CD1c-positive myeloid dendritic cell (primary cell): Measurements from ENCODE around the gene LPO.

Source experiments
- DNase-seq: peaks from one replicate; pipeline ENCODE4 v3.0.0-alpha.2; 2016; ENCODE audit errors: extremely low spot score

Gene LPO

GRCh38 chr17:58277802-58278595 is 39.6 kb downstream of the LPO start:
- DNase-seq = no peak

- DNase-seq = no peak
These were observed 40.3 kb downstream of the LPO start for GRCh38 chr17:58278661-58279015.

GRCh38 chr17:58279016-58279711 is 40.8 kb downstream of the LPO start:
- peak; percentile 75 for DNase-seq

- DNase-seq = peak; percentile 12
These were observed 41.5 kb downstream of the LPO start for GRCh38 chr17:58279736-58280479.

GRCh38 chr17:58280480-58281217 is 42.3 kb downstream of the LPO start, which contains the start of gene MPO:
Gene MPO (minus strand): TSS chr17:58280935. CDS start chr17:58280758, 177 bp downstream.
- DNase-seq = no peak

- DNase-seq = peak; percentile 64
These were observed 43.2 kb downstream of the LPO start for GRCh38 chr17:58281511-58282011.

DNA sequence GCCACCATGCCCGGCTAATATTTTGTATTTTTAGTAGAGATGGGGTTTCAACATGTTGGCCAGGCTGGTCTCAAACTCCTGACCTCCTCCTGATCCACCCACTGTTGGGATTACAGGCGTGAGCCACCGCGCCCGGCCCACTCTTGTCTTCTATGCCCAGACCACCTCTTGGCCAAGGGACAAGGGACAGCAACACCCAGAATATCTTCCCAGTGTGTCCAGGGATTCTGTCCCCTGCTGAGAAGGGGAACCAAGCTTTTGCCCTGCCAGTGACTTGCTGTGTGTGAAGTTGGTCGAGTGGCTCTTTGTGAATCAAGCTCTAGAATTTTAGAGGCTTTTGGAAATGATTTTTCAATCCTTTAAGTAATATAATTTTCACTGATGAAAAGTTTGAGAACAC is 44.1 kb downstream of the LPO start:
- no peak for DNase-seq

DNA sequence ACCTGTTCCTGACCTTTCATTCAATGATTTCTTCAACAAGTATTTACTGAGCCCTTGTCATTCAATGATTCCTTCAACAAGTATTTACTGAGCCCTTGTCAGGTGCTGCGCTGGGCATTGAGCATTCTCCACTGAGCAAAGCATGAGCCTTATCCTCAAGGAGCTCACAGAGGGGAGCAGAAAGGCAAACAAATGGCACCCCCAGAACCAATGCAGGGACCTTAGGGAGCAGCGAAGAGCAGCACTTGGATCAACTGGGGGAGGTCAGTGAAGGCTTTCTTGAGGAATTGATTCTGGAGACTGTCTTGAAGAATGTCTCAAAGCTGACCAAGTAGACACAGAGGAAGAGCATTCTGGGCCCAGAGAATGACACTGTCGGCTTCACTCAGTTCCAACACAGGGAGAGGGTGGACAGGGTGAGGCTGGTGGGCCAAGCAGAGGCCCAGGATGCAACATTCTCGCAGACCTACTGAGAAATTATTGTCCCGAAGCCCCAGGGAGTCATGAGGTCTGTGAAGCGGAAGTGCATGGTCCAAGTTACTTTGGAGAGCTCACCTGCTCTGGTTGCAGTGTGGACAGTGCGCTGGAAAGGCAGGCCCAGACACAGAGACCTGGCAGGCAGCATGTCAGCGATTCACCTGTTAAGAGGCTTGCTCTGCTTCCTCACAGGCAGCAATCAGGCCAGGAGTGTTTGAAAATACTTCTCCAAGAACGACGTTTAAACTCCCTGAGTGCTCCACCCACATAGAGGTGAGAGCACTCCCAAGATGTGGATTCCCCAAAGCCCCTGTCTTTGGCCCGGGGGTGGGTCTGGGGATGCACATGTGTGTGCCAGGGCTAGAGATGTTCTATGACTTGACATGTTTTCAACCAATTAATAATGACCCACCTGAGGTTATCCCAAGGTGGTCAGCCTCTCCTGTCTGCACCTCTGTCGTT is 45.6 kb downstream of the LPO start:
- DNase-seq = no peak

DNA sequence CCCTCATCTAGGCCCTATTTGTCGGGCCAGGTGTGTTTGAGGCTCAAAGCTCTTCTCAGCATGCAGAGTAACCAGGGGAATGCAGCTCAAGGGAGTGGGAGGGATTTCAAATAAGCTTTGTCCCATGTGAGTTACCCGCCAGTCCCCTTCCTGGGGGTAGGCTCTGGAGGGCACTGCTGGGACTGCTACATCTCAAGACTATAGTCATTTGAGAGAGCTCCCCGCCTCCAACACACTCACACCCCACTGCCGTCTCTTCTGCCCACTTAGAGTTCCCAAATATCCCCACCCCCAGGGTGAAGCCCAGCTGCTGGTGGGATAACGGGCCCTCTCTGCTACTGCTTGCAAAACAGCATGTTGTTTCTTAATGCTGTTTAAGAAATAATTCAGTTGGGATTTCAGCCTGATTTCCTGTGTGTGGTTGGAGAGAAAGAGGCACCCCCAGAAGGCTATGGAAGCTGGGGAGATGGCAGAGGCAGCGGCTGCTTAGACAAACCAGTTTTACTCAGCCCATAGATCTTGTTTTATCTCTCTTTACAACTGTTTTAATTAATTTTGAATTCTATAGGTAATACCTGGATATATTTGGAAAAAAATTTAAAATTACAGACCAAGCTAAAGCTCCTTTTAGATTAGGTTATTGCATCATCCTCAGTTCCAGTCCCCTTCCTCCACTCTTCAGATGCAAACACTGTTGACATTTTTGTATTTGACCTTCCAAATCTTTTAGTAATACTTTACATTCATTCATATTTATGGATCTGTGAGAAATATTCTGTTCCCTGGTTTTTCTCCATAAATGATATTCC is 46.4 kb downstream of the LPO start:
- DNase-seq = no peak

DNA sequence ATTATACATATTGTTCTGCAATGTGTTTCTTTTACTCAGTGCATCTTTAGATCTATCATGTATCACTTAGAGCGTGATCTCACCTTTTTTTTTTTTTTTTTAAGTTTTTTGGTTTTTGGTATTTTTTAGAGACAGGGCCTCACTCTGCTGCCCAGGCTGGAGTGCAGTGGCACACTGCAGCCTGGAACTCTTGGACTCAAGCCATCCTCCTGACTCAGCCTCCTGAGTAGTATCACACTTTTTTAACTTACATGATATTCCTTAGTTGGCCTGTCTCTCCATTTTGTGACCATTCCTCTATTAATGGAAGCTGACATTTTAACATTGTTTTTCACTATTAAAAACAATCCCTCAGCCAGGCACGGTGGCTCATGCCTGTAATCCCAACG is 47.0 kb downstream of the LPO start:
- DNase-seq = no peak

DNA sequence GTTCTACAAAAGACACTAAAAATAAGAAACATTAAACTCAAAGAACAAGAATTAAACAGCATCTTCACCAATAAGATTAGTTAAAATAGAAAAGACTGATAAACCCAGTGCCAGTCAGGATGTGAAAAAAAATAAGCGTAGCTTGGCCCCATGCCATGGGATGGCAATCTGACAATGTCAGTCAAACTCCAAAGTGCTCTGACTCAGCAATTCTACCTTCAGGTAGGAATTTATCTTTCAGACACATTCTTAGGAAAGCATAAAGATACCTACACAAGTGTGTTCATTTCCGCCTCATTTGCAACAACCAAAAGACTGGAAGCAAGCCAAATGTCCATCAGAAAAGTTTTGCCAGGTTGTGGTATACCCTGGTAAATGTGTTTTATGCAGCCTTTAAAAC is 51.5 kb downstream of the LPO start:
- no peak for DNase-seq

- no peak for DNase-seq
These were observed 52.9 kb downstream of the LPO start for GRCh38 chr17:58291246-58291645.

GRCh38 chr17:58294034-58294433 is 55.6 kb downstream of the LPO start:
- DNase-seq = no peak

DNA sequence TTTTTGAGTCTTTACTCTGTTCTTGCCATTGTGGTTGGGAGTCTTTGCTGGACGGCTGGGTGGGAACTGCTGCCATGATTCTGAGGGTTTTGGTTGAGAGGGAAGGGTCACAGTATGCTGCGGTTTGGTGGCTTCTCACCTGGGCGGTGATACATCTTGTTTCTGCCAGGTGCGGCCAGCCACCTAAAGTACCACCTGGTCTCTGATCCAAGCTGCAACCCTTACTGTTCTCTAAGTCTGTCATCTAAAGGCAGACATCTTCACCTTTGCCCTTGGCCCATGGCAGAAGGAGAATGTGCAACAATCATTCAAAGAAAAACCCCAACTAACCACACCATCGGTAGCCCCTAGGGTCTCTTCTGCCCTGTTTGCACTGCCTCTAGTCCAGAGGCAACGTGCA is 62.0 kb downstream of the LPO start:
- no peak for DNase-seq

DNA sequence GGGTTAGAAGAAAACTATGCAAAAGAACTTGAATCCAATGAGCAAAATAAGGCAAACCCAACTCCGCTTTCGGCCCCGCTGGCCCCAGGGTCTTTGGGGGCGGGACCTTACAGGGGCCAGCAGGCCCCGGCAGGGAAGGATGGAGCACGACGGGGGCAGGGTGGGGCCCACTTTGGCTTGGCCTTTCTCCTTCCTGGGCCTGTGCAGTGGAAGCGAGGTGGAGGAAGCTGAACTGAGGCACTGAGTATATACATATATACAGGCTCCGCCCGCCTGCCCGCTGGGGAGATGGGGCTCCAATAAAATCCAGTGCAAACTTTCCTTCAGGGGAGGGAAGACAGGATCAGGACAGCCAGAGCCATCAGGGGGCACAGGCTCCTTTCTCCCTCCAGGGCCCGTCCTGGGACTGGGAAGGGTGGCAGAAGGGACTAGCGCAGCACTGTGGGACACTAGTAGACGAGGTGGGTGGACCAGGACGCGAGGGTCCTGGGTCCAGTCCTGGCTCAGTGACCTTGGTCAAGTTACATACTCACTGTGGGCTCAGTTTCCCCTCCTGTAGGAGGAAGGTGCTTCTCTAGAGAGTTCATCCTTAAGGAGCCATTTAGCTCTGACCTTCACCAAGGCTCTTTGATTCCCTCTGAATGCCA is 63.2 kb downstream of the LPO start:
- DNase-seq = no peak

DNA sequence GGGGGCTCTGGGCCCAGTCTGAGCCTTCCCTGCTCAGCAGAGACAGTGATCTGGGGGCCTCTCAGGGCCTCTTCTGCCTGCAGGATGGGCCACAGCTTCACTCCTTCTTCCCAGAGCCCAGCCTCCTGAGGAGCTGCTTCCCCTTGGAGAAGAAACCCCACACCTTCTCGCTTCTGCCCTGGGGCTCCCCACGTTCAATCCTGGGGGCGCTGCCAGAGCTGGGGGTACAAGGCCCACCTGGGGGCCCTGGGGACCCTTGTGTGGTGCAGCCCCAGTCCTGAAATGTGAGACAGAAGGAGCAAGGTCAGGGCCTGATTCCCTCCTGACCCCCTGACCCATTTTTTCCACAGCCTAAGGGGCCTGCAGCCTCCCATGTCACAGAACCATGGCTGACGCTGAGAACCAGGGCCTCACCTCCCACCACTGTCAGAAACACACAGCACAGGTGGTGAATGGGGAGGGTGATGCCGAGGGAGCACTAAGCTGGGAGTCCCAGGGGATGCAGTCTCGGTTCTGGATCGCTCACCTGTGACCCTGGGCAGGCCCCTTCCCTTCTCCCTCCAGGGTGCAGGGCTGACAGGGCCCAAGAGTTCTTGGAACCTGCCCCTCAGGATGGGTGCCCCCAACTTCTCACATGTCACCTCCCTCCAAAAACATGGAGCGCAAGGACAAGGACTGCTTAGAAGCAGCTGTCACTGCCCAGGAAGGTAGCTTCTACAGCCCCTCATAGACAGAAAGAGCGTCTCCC is 64.0 kb downstream of the LPO start:
- DNase-seq = no peak

- peak; percentile 48 for DNase-seq
These were observed 64.7 kb downstream of the LPO start for GRCh38 chr17:58302919-58303585.
